Activated naive CD4-positive, alpha-beta T cell treated with anti-CD3 and anti-CD28 coated beads, Interleukin-2, amount 10 ng/mL, durations not matched to agents 5 hours and 36 hours (primary cell): ENCODE results near the gene KRTAP9-8. TPM values are rescaled to one million over a fixed set of nuclear protein-coding genes. Genes with fewer than 3 reads are reported as not detected.

Experiments
- total RNA-seq, 2 experiments: library from RNA; stranded (reverse); gene quantifications; one replicate each; pipeline ENCODE4 v1.2.3, GENCODE V29; 2021

KRTAP9-8 gene, protein sequence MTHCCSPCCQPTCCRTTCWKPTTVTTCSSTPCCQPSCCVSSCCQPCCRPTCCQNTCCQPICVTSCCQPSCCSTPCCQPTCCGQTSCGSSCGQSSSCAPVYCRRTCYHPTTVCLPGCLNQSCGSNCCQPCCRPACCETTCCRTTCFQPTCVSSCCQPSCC
- total RNA-seq: not detected

GRCh38 chr17:41237949-41238437 is at the start of gene KRTAP9-8:
Gene KRTAP9-8 (plus strand): TSS chr17:41237999. CDS start chr17:41238052, 53 bp downstream.

DNA sequence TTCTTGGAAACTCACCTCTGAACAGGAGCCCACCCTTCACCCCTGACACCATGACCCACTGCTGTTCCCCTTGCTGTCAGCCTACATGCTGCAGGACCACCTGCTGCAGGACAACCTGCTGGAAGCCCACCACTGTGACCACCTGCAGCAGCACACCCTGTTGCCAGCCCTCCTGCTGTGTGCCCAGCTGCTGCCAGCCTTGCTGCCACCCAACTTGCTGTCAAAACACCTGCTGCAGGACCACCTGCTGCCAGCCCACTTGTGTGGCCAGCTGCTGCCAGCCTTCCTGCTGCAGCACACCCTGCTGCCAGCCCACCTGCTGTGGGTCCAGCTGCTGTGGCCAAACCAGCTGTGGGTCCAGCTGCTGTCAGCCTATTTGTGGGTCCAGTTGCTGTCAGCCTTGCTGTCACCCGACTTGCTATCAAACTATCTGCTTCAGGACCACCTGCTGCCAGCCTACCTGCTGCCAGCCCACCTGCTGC is 47.9 kb upstream of the KRTAP9-8 start, which contains the start of gene KRTAP9-1:
KRTAP9-1 (plus strand) TSS at position 51 of the 482 bp plus-strand sequence; CDS start at position 51, 0 bp downstream.

DNA sequence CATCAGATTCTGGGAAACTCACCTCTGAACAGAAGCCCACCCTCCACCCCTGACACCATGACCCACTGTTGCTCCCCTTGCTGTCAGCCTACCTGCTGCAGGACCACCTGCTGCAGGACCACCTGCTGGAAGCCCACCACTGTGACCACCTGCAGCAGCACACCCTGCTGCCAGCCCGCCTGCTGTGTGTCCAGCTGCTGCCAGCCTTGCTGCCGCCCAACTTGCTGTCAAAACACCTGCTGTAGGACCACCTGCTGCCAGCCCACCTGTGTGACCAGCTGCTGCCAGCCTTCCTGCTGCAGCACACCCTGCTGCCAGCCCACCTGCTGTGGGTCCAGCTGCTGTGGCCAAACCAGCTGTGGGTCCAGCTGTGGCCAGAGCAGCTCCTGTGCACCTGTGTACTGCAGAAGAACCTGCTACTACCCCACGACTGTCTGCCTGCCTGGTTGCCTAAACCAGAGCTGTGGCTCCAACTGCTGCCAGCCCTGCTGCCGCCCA is 11.2 kb upstream of the KRTAP9-8 start, which contains the start of gene KRTAP9-2:
KRTAP9-2 (plus strand) TSS at position 51 of the 498 bp plus-strand sequence; CDS start at position 58, 7 bp downstream.

GRCh38 chr17:41232399-41233105 is 5.2 kb upstream of the KRTAP9-8 start, which contains the start of gene KRTAP9-3:
Gene KRTAP9-3 (plus strand): TSS chr17:41232449. CDS start chr17:41232502, 53 bp downstream.

GRCh38 chr17:41249637-41250240 is 11.9 kb downstream of the KRTAP9-8 start, which contains the start of gene KRTAP9-4:
Gene KRTAP9-4 (plus strand): TSS chr17:41249687. CDS start chr17:41249721, 34 bp downstream.

GRCh38 chr17:41255381-41256290 is 17.8 kb downstream of the KRTAP9-8 start, which contains the start of gene KRTAP9-9:
Gene KRTAP9-9 (plus strand): TSS chr17:41255384.

DNA sequence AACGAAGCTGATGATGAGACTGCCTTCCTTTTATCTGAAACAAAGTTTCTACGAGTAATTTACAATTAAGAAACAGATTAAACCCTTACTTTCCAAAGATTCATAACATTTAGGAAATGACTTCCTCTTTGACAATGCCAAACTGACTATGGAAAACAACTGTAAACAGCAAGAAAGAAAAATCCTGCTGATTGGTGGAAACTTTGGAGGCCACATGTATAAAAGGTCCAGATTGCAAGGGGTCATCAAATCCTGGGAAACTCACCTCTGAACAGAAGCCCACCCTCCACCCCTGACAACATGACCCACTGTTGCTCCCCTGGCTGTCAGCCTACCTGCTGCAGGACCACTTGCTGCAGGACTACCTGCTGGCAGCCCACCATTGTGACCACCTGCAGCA is 27.3 kb downstream of the KRTAP9-8 start, which contains the start of gene KRTAP9-6:
KRTAP9-6 (plus strand) TSS at position 301 of the 400 bp plus-strand sequence; CDS start at position 301, 0 bp downstream.

DNA sequence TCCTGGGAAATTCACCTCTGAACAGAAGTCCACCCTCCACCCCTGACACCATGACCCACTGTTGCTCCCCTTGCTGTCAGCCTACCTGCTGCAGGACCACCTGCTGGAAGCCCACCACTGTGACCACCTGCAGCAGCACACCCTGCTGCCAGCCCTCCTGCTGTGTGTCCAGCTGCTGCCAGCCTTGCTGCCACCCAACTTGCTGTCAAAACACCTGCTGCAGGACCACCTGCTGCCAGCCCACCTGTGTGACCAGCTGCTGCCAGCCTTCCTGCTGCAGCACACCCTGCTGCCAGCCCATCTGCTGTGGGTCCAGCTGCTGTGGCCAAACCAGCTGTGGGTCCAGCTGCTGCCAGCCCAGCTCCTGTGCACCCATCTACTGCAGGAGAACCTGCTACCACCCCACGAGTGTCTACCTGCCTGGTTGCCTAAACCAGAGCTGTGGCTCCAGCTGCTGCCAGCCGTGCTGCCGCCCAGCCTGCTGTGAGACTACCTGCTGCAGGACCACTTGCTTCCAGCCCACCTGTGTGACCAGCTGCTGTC is 37.9 kb downstream of the KRTAP9-8 start, which contains the start of gene KRTAP9-7:
KRTAP9-7 (plus strand) TSS at position 51 of the 543 bp plus-strand sequence; CDS start at position 51, 0 bp downstream.

Other genes starting within 250 kb of the KRTAP9-8 start
- gene KRTAP3-3, start 243.8 kb upstream of the KRTAP9-8 start, total RNA-seq: not detected
- gene KRTAP3-2, start 238.1 kb upstream of the KRTAP9-8 start, total RNA-seq: not detected
- not detected for gene KRTAP3-1, start 228.9 kb upstream of the KRTAP9-8 start, total RNA-seq
- gene KRTAP1-5, start 210.8 kb upstream of the KRTAP9-8 start, total RNA-seq: not detected
- gene KRTAP1-4, start 207.8 kb upstream of the KRTAP9-8 start, total RNA-seq: not detected
- gene KRTAP1-3, start 203.1 kb upstream of the KRTAP9-8 start, total RNA-seq: not detected
- gene KRTAP1-1, start 196.5 kb upstream of the KRTAP9-8 start, total RNA-seq: not detected
- gene KRTAP2-1, start 190.7 kb upstream of the KRTAP9-8 start, total RNA-seq: not detected
- not detected for gene KRTAP2-2, start 182.8 kb upstream of the KRTAP9-8 start, total RNA-seq
- not detected for gene KRTAP2-3, start 177.9 kb upstream of the KRTAP9-8 start, total RNA-seq
- not detected for gene KRTAP2-4, start 172.1 kb upstream of the KRTAP9-8 start, total RNA-seq
- not detected for gene KRTAP4-7, start 153.8 kb upstream of the KRTAP9-8 start, total RNA-seq
- gene KRTAP4-8, start 139.9 kb upstream of the KRTAP9-8 start, total RNA-seq: not detected
- not detected for gene KRTAP4-16, start 135.8 kb upstream of the KRTAP9-8 start, total RNA-seq
- gene KRTAP4-9, start 132.6 kb upstream of the KRTAP9-8 start, total RNA-seq: not detected
- gene KRTAP4-11, start 119.6 kb upstream of the KRTAP9-8 start, total RNA-seq: not detected
- gene KRTAP4-12, start 113.8 kb upstream of the KRTAP9-8 start, total RNA-seq: not detected
- not detected for gene KRTAP4-6, start 97.5 kb upstream of the KRTAP9-8 start, total RNA-seq
- gene KRTAP4-5, start 88.2 kb upstream of the KRTAP9-8 start, total RNA-seq: not detected
- gene KRTAP4-4, start 77.3 kb upstream of the KRTAP9-8 start, total RNA-seq: not detected
- not detected for gene KRTAP4-3, start 69.8 kb upstream of the KRTAP9-8 start, total RNA-seq
- gene KRTAP4-2, start 59.8 kb upstream of the KRTAP9-8 start, total RNA-seq: not detected
- gene KRTAP4-1, start 53.1 kb upstream of the KRTAP9-8 start, total RNA-seq: not detected
- not detected for gene KRTAP9-1, start 48.1 kb upstream of the KRTAP9-8 start, total RNA-seq
- not detected for gene KRTAP9-2, start 11.4 kb upstream of the KRTAP9-8 start, total RNA-seq
- not detected for gene KRTAP9-3, start 5.5 kb upstream of the KRTAP9-8 start, total RNA-seq
- gene KRTAP9-4, start 11.7 kb downstream of the KRTAP9-8 start, total RNA-seq: not detected
- gene KRTAP9-9, start 17.4 kb downstream of the KRTAP9-8 start, total RNA-seq: not detected
- not detected for gene KRTAP9-6, start 27.4 kb downstream of the KRTAP9-8 start, total RNA-seq
- gene KRTAP9-7, start 37.7 kb downstream of the KRTAP9-8 start, total RNA-seq: not detected
- under 1 TPM in 1 of 2 experiments, not detected in 1; 0.20 TPM for gene KRTAP29-1, start 64.9 kb downstream of the KRTAP9-8 start, total RNA-seq
- gene KRTAP16-1, start 71.3 kb downstream of the KRTAP9-8 start, total RNA-seq: under 1 TPM in 1 of 2 experiments, not detected in 1; 0.14 TPM
- gene KRTAP17-1, start 77.7 kb downstream of the KRTAP9-8 start, total RNA-seq: not detected
- not detected for gene KRT33A, start 112.8 kb downstream of the KRTAP9-8 start, total RNA-seq
- gene KRT33B, start 131.8 kb downstream of the KRTAP9-8 start, total RNA-seq: not detected
- not detected for gene KRT34, start 144.3 kb downstream of the KRTAP9-8 start, total RNA-seq
- gene KRT31, start 159.6 kb downstream of the KRTAP9-8 start, total RNA-seq: not detected
- not detected for gene KRT37, start 186.6 kb downstream of the KRTAP9-8 start, total RNA-seq
- gene KRT38, start 203.0 kb downstream of the KRTAP9-8 start, total RNA-seq: not detected
- not detected for gene KRT32, start 229.4 kb downstream of the KRTAP9-8 start, total RNA-seq
- gene KRT35, start 243.2 kb downstream of the KRTAP9-8 start, total RNA-seq: not detected